Stimulated activated CD4-positive, alpha-beta T cell treated with anti-CD3 and anti-CD28 coated beads, Interleukin-4, amount 100 ng/mL, for 4 hours (primary cell): ENCODE data around the gene TP73.

ENCODE experiments used
- DNase-seq, 2 experiments: peaks; one replicate each; pipeline ENCODE4 v3.0.0-alpha.2; 2020

Gene TP73

GRCh38 chr1:3711381-3711779 is 59.1 kb downstream of the TP73 start:
- no peak for DNase-seq

DNA sequence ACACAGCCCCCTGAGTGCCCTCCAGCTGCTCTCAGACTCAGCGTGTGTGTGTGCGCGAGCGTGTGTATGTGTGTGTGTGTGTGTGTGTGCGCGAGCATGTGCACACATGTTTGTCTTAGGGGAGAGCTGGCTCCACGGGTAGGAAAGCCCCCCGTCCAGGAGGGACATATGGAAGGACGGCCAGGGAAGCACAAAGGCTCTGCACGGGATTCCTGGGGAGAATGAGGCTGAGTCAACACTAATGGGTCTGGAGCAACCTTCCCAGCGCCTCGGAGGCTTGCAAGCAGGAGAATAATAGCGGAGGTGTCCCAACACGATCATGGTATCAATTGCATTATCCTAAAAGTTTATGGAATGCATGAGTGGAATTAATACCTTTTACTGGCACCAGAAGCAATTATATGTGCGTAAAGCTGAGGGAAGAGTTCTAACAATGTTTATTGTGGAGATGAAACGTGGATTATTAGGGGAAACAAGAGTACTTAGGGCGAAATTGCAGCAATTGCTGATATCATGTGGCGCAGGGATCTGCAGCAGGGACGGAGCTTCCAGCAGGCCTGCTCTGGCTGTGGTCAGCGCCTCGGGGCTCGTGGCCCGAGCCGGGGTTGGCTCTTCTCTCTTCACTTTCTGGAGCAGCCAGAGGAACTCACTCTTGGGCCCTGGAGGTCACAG is 59.6 kb downstream of the TP73 start:
- no peak for DNase-seq

- DNase-seq, result no peak
These were observed 60.5 kb downstream of the TP73 start for GRCh38 chr1:3712573-3713535.

DNA sequence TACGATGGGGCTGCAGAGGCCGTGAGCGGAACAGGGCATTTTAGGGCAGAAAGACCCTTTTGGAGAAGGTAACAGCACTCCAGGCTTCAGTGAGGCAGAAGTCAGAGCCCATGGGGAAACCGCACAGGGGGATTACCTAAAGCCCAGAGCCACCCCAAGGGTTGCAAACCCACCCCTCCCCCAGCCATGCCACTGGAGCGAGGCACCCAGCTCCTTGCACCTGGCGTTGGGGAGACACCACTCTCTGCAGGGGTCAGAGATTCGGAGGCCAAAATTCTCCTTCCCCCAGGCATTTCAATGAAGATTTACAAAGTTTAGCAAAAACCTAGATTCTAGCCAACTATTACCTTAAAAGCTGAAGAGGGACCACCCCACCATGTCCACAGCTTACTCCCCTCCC is 61.5 kb downstream of the TP73 start:
- DNase-seq, result no peak

GRCh38 chr1:3714284-3714741 is 62.0 kb downstream of the TP73 start:
- DNase-seq, result no peak

DNA sequence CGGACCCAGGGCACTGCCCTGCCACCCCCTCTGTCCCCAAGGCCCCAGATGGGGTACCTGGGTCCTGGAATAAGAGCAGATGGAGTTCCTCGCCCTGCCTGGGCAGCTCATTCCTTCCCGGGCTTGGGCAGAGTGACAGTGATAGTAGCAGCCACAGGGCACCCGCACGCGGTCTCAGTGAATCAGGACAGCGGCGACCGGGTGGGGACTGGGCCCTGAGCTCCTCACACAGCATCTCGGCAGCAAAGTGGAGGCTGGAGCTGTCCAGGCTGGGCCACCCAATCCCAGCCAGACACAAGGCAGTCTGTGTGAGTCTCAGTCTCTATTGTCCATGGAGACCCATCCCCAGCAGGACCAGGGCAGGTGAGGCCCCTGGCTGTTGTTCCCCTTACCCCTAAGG is 62.5 kb downstream of the TP73 start:
- no peak for DNase-seq

DNA sequence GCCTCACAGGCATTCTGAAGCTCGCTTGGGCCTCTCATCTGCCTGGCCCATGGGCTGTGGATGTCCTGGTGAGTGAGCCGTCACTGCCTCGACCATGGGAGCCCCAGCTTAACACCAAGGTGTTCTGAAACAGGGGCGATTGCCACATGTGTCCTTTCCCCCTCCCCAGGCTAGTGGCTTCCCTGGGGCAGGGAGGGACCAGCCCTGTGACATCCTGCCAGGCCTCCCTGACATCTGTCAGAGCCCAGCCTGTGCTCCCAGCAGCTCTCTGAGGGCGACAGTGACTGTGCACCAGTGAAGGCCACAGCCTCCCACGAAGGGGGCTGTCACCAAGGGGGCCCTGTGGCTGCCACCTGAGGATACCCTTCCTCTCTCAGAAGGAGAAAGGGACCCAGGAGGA is 64.0 kb downstream of the TP73 start:
- no peak for DNase-seq

DNA sequence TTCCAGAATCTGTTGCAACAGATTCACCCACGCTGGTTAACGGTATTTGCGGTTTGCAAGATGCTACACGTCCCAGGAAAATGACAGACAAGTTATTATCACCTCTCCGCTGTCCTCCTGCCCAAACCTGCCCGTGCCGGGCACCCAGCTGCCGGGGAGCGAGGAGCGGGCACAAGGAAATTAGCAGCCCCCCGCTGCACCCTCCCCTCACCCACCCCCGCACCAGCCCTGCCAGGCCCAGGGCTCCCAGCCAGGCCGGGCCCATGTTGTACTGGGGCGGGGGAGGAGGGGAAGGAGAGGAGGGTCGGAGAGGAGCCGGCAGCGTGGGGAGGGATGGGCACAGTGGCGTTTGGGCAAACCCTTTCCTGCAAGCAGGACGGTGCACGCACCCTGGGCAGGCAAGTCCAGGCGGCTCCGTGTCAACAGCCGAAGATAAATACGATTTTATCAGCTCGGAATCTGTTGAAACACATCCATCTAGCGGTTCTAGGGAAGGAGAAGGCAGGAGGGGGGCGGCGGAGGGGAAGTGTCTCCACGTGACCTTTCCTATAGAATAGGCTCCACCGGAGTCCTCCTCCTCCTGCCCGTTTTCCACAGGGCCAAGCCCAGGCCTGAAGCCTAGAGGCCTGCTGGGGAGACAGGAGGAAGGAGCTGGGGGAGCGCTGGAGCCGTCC is 64.9 kb downstream of the TP73 start:
- DNase-seq, result no peak

DNA sequence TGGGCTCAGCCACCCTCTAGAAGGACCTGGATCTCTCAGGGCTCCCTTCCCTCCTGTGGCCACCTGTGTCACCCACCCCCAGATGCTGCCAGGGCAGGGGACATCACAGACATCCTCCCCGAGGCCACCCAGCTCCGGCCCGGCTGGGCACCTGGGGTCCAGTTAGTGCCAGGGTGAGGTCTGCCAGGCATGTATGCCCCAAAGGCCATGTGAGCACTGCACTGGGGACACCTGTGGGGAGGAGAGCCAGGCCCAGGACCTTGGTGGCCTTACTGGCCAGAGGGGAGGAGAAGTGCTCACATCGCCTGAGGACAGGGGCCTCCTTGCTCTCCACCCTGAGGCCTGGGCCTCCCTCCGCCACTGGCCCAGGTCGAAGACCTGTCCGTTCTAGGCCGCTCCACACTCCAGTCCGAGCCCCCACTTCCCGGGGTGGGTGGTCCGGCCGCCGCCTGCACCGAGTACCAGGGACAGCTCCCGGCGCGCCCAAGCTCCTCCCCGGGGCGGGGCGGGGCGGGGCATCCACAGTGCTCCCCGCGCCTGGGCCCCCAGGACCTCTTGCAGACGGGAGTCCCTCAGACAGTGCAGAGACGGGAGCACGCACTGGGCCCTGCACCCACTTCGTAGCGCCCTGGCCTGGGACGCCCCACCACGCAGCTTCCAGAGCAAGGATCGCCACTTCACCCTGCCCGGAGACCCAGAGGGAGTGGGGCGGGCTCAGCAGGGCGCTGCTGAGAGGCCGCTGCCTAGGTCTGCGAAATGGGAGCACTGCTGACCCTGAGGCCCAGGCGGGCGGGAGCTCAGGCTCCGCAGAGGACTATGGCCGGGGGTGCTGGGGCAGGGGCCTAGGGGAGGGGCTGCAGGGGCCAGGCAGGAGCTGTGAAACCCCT is 65.6 kb downstream of the TP73 start:
- peak in 1 of 2 experiments; percentile 17 for DNase-seq

DNA sequence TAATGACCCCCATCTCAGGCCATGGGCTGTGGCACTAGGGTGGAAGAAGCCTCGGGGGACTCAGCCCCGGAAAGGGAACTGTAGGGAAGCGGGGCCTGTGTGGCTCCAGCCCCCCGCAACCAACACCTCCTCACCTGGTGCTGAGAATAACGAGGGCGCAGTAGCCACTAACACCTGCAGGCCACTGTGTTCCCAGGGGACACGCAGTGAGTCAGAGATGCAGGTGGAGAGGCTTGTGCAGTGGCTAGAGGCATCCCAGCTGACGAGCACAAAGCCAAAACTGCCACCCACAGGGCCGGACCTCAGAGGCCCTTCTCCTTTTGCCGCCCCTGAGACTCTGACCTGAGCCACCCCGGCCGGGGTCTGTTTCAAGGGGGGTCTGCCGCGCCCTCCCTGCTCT is 66.4 kb downstream of the TP73 start:
- no peak for DNase-seq

DNA sequence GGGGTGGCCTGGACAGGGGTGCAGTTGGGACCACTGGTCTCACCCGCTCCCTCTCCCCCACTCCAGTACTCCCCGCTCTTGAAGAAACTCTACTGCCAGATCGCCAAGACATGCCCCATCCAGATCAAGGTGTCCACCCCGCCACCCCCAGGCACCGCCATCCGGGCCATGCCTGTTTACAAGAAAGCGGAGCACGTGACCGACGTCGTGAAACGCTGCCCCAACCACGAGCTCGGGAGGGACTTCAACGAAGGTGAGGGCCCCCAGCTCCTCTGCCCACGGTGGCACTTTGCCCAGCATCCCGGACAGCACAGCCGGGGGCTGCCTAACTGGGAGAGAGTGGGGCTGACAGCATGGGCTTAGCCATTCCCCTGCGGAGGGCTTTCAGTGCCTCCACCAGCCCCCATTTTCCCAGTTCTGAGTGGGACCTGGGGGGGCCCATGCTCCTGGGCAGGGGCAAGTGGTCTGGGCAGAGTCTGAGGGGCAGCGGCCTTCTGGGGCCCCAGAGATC is 69.7 kb downstream of the TP73 start:
- no peak for DNase-seq

DNA sequence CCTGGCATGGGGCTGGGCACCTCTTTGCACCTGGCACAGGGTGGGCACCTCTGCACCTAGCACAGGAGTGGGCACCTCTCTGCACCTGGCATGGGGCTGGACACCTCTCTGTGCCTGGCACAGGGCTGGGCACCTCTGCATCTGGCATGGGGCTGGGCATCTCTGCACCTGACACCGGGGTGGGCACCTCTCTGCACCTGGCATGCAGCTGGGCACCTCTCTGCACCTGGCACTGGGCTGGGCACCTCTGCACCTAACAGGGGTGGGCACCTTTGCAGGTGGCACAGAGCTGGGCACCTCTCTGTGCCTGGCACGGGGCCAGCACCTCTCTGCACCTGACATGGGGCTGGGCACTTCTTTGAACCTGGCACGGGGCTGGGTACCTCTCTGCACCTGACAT is 70.5 kb downstream of the TP73 start:
- DNase-seq, result no peak

DNA sequence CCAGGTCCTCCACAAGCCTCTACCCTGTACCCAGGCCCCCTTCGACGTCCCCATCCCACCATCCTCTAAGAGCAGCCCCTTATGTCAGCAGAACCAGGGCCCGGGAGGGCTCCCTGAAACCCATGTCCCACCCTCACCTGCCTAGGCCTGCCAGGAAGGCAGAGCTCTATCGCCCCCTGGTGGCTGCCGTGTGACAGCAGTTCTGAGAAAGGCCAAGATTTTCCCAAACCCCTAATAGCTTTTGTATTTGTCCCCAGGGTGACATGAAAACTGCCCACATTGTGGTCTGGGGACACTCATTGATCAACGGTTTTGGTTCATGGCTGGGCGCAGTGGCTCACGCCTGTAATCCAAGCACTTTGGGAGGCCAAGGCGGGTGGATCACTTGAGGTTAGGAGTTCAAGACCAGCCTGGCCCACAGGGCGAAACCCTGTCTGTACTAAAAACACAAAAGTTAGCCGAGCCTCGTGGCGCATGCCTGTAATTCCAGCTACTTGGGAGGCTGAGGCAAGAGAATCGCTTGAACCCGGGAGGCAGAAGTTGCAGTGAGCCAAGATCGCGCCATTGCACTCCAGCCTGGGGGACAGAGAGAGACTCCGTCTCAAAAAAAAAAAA is 72.2 kb downstream of the TP73 start:
- peak; percentile 60 to 82 for DNase-seq

DNA sequence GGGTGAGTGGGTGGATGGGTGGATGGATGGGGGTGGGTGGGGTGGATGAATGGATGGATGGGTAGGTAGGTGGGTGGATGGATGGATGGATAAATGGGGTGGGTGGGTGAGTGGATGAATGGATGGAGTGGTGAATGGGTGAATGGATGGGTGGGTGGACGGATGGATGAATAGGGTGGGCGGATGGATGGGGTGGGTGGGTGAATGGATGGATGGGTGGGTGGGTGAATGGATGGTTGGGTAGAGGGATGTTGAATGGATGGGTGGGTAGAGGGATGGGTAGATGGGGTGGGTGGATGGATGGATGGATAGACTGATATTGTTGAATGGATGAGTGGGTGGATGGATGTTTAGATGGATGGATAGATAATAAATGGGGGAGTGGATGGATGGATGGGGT is 73.0 kb downstream of the TP73 start:
- no peak for DNase-seq

- DNase-seq, result no peak
These were observed 74.9 kb downstream of the TP73 start for GRCh38 chr1:3727042-3727824.

- DNase-seq, result no peak
These were observed 75.8 kb downstream of the TP73 start for GRCh38 chr1:3727825-3728776.

DNA sequence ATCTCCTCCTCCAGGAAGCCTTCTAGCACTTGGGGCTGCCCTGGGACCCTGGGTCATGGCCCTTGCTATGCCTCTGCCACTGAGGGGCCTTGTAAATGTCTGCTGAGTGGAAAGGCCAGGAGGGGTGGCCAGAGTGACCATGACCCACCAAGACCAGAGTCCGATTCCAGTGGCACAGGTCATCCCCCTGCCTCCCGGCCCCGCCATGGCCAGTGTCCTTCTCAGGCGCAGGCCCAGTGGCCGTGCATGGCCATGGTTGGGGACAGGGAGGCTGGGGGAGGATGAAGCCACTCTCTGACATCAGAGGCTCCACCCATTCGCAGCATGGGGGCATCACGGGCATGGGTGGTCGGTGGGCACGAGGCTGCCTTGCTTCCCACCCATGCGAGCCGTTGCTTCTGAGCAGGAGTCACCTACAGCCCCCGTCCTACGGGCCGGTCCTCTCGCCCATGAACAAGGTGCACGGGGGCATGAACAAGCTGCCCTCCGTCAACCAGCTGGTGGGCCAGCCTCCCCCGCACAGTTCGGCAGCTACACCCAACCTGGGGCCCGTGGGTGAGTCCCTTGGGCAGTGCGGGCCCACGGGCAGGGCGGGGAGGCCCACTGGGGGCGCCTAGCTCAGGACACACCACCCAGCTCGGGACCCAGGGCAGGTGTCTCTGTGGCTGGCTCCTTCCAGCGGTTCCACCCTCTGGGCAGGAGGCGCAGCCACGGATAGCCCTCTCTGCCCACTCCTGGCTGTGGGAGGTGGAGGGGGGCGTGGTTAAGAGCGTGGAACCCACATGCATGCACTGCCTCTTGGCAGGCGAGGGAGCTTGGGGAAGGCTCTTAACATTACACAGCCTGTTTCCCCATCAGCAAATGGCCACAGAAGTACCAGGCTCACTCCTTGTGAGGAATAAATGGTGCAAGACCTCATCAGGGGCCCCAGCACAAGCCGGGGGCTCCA is 77.6 kb downstream of the TP73 start:
- DNase-seq, result no peak

DNA sequence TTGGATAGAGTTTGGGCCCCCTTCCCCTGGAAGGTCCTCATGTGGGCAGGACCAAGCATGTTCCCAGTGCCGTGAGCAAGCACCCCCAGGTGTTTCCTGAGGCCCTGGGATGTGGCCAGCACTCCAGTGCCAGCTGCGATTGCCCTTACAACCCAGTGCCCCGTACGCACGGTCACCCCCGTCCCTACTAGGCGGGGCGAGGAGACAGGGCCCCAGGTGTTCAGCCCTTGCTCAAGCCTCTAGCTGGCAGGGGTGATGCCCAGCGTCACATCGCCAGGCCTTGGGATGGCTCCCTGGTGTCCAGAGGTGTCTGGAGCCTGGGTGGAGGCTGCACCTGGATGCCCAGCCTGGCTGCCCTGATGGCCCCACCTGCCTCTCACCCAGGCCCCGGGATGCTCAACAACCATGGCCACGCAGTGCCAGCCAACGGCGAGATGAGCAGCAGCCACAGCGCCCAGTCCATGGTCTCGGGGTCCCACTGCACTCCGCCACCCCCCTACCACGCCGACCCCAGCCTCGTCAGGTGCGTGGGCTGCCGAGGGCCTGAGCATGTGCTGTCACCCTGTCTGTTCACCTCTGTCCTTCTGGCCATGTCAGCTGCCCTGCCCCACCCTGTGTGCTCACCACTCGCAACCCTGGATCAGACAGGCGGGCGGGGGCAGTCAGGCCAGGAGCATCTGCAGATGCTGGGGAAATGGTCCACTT is 78.4 kb downstream of the TP73 start:
- DNase-seq, result no peak
